ENCODE measurements around the gene SH2D7. TPM values are rescaled to one million over a fixed set of nuclear protein-coding genes. Genes with fewer than 3 reads are reported as not detected.

The SH2D7 gene
- total RNA-seq, 1 experiment from 2014 or later, result not detected

- Mint-ChIP-seq H3K9me3 (no peaks in the 10 kb centered on the region), H3K27ac (no peak overlapping the region), H3K4me3 (no peak overlapping the region), H3K27me3 (ENCODE audit: low read depth) (no peaks in the 10 kb centered on the region), H3K36me3 (ENCODE audit: insufficient read depth in 1 of 3, low read depth in 3 of 3) (peaks cover 0 to 11% (median 7%) of the 10 kb centered on the region in 3 experiments; a peak in 3 of 7 replicates), H3K4me1 (peaks cover 3 to 4% of the 10 kb centered on the region in 2 experiments)
- no peak overlapping the region for H3K4ac ChIP-seq (ENCODE audit: low read depth, low read length)
- no peak overlapping the region for H3K27ac ChIP-seq (ENCODE audit: insufficient read length, low read depth, low read length)
- H3K4me1 ChIP-seq (ENCODE audit: insufficient read depth, low read length), result no peaks in the 10 kb centered on the region; the same call in 1 of the 2 replicates
- H3K9me3 ChIP-seq (ENCODE audit: control insufficient read depth, low read depth, low read length), result no peaks in the 10 kb centered on the region
- no peak overlapping the region for H3K56ac ChIP-seq (ENCODE audit: insufficient read length, low read depth, low read length)
- WGBS (ENCODE audit: extremely low coverage, insufficient read length, low lambda C conversion rate), result no CpG with 5 or more reads among the region's 1 CpG
- no peak overlapping the region for H4K5ac ChIP-seq (ENCODE audit: insufficient read length, low read depth, low read length)
- H2BK5ac ChIP-seq (ENCODE audit: insufficient read length, low read length), result no peak overlapping the region
- H3K23me2 ChIP-seq (ENCODE audit: insufficient read length, low read depth, low read length, poor library complexity, severe bottlenecking), result no peaks in the 10 kb centered on the region
- H3K27me3 ChIP-seq (ENCODE audit: insufficient read depth, low read length), result no peaks in the 10 kb centered on the region
- H3K14ac ChIP-seq (ENCODE audit: insufficient read depth, low read length), result no peak overlapping the region
- no peaks in the 10 kb centered on the region for H3K79me2 ChIP-seq (ENCODE audit: insufficient read depth, low read length)
- no peak overlapping the region for H3K23ac ChIP-seq (ENCODE audit: insufficient read length, low read depth, low read length)
- no peaks in the 10 kb centered on the region for H4K20me1 ChIP-seq (ENCODE audit: control insufficient read depth, insufficient read depth, insufficient read length)
- H2BK120ac ChIP-seq (ENCODE audit: low read depth, low read length, poor library complexity, severe bottlenecking), result no peak overlapping the region
- H4K8ac ChIP-seq (replicated peaks; ENCODE audit: insufficient read length, low read depth, low read length), result no peak overlapping the region
- TF ChIP-seq, protein P1, sequence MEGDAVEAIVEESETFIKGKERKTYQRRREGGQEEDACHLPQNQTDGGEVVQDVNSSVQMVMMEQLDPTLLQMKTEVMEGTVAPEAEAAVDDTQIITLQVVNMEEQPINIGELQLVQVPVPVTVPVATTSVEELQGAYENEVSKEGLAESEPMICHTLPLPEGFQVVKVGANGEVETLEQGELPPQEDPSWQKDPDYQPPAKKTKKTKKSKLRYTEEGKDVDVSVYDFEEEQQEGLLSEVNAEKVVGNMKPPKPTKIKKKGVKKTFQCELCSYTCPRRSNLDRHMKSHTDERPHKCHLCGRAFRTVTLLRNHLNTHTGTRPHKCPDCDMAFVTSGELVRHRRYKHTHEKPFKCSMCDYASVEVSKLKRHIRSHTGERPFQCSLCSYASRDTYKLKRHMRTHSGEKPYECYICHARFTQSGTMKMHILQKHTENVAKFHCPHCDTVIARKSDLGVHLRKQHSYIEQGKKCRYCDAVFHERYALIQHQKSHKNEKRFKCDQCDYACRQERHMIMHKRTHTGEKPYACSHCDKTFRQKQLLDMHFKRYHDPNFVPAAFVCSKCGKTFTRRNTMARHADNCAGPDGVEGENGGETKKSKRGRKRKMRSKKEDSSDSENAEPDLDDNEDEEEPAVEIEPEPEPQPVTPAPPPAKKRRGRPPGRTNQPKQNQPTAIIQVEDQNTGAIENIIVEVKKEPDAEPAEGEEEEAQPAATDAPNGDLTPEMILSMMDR (conservative IDR thresholded peaks at IDR 0.05), result no peak
- no peak overlapping the region for H3T11ph ChIP-seq (ENCODE audit: low read length)
- no peak overlapping the region for H2AK5ac ChIP-seq (ENCODE audit: insufficient read length, low read length)
- no peak for DNase-seq
- H4K91ac ChIP-seq (ENCODE audit: insufficient read length, low read depth, low read length), result no peak overlapping the region
- H3K4me2 ChIP-seq (ENCODE audit: insufficient read depth, insufficient read length, low read length), result no peak overlapping the region
- no peak overlapping the region for H3K9ac ChIP-seq (ENCODE audit: extremely low read depth, insufficient read length, low read length)
- no peak overlapping the region for H2BK12ac ChIP-seq (ENCODE audit: insufficient read length, low read depth, low read length)
- H2BK15ac ChIP-seq (ENCODE audit: low read depth, low read length), result no peak overlapping the region
- no peaks in the 10 kb centered on the region for H3K79me1 ChIP-seq (ENCODE audit: insufficient read depth, low read depth, low read length, poor library complexity, severe bottlenecking)
- no peak overlapping the region for H3K18ac ChIP-seq (ENCODE audit: insufficient read length, low read depth, low read length)
- no peak overlapping the region for H2AFZ ChIP-seq (ENCODE audit: low read length)
- no peak overlapping the region for H2BK20ac ChIP-seq (ENCODE audit: low read depth, low read length, poor library complexity, severe bottlenecking)
These were observed 47.2 kb upstream of the SH2D7 start for GRCh38 chr15:78045189-78045588.
